Measurements from ENCODE around the gene HHATL.

Gene HHATL

GRCh38 chr3:42683875-42684598 lies 18.6 kb downstream of the HHATL start:
- no peak for DNase-seq

GRCh38 chr3:42682301-42683070 lies 20.1 kb downstream of the HHATL start:
- no peak for DNase-seq

- DNase-seq: no peak
These were observed 21.1 kb downstream of the HHATL start for GRCh38 chr3:42681361-42682038.

GRCh38 chr3:42680806-42681205 lies 21.8 kb downstream of the HHATL start:
- DNase-seq: no peak

- DNase-seq: no peak
These were observed 22.3 kb downstream of the HHATL start for GRCh38 chr3:42680271-42680670.

GRCh38 chr3:42678447-42678846 lies 24.2 kb downstream of the HHATL start:
- no peak for DNase-seq

- no peak for DNase-seq
These were observed 26.7 kb downstream of the HHATL start for GRCh38 chr3:42675909-42676308.

GRCh38 chr3:42674146-42674545 lies 28.5 kb downstream of the HHATL start:
- no peak for DNase-seq

- no peak for DNase-seq
These were observed 29.5 kb downstream of the HHATL start for GRCh38 chr3:42673082-42673481.

GRCh38 chr3:42672515-42672914 lies 30.1 kb downstream of the HHATL start:
- DNase-seq: no peak

- DNase-seq: no peak
These were observed 31.9 kb downstream of the HHATL start for GRCh38 chr3:42670670-42671069.

GRCh38 chr3:42670051-42670576 lies 32.5 kb downstream of the HHATL start:
- no peak for DNase-seq

GRCh38 chr3:42668793-42669217 lies 33.8 kb downstream of the HHATL start:
- DNase-seq: no peak

GRCh38 chr3:42668413-42668760 lies 34.2 kb downstream of the HHATL start:
- DNase-seq: no peak

- DNase-seq: no peak
These were observed 34.8 kb downstream of the HHATL start for GRCh38 chr3:42667523-42668412.

- DNase-seq: no peak
These were observed 35.5 kb downstream of the HHATL start for GRCh38 chr3:42667096-42667522.

GRCh38 chr3:42666577-42666998 lies 36.0 kb downstream of the HHATL start:
- no peak for DNase-seq

GRCh38 chr3:42666022-42666421 lies 36.6 kb downstream of the HHATL start:
- no peak for DNase-seq

- DNase-seq: no peak
These were observed 37.3 kb downstream of the HHATL start for GRCh38 chr3:42665050-42665878.

- no peak for DNase-seq
These were observed 38.2 kb downstream of the HHATL start for GRCh38 chr3:42664438-42664803.

- no peak for DNase-seq
These were observed 38.8 kb downstream of the HHATL start for GRCh38 chr3:42663581-42664437.

Data from activated naive CD4-positive, alpha-beta T cell (primary cell).